ENCODE measurements around the gene CRBN.

GRCh38 chr3:3102751-3103150 lies 76.7 kb downstream of the CRBN start:
- TF ChIP-seq, protein P1, sequence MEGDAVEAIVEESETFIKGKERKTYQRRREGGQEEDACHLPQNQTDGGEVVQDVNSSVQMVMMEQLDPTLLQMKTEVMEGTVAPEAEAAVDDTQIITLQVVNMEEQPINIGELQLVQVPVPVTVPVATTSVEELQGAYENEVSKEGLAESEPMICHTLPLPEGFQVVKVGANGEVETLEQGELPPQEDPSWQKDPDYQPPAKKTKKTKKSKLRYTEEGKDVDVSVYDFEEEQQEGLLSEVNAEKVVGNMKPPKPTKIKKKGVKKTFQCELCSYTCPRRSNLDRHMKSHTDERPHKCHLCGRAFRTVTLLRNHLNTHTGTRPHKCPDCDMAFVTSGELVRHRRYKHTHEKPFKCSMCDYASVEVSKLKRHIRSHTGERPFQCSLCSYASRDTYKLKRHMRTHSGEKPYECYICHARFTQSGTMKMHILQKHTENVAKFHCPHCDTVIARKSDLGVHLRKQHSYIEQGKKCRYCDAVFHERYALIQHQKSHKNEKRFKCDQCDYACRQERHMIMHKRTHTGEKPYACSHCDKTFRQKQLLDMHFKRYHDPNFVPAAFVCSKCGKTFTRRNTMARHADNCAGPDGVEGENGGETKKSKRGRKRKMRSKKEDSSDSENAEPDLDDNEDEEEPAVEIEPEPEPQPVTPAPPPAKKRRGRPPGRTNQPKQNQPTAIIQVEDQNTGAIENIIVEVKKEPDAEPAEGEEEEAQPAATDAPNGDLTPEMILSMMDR (IDR thresholded peaks at IDR 0.05; ENCODE audit: low read length), result no peak
- no peak for TF ChIP-seq EZH2phosphoT487 (IDR thresholded peaks at IDR 0.05; ENCODE audit: low read length)

Measured in MM.1S (cell line).